ENCODE results near the gene CDK10. TPM values are rescaled to one million over a fixed set of nuclear protein-coding genes. Genes with fewer than 3 reads are reported as not detected.
"Not testable (repeated sequence)": the region's sequence is repeated elsewhere in the genome, so short reads cannot be mapped to it uniquely, and the experiment has no call there.

Gene CDK10
- total RNA-seq, 1 experiment from 2014 or later = 52.6 TPM

- Histone ChIP-seq H3K9me3 (ENCODE audit: control insufficient read depth, insufficient read depth, low read depth, low read length) (no peaks in the 10 kb centered on the region), H3K4me1 (ENCODE audit: control insufficient read depth, insufficient read depth, low read length) (no peaks in the 10 kb centered on the region), H3K4me3 (ENCODE audit: low read depth in 2 of 2, low read length in 2 of 2) (no peak overlapping the region), H3K36me3 (ENCODE audit: control insufficient read depth, insufficient read depth, low read length) (peaks cover 18% of the 10 kb centered on the region), H3K27me3 (ENCODE audit: control insufficient read depth, insufficient read depth, low read length) (no peaks in the 10 kb centered on the region), H3K27ac (ENCODE audit: low read length) (no peak overlapping the region)
- intact Hi-C loops (cut with micrococcal nuclease; ENCODE audit: unreplicated experiment) (no loop called here), in situ Hi-C loops (cut with HindIII; ENCODE audit: low pct_unique_long_range_greater_than_20kb, low sequenced_read_pairs) (no loop called here)
- TF ChIP-seq POLR2AphosphoS5 (IDR thresholded peaks at IDR 0.05; ENCODE audit: low read depth, low read length) (no peak), REST (IDR thresholded peaks at IDR 0.05; ENCODE audit: insufficient read depth in 1 of 2, low read depth in 2 of 2, low read length in 1 of 2) (no peak), CTCF (IDR thresholded peaks at IDR 0.05) (no peak), SIN3A (IDR thresholded peaks at IDR 0.05; ENCODE audit: borderline replicate concordance, insufficient read depth, low read depth, low read length) (no peak), TCF7L2 (IDR thresholded peaks at IDR 0.05; ENCODE audit: low read depth, low read length) (no peak)
- ChIA-PET POLR2A (no interaction called here), CTCF (no interaction called here)
- no TSS peak for BruUV-seq (replicated peaks)
- DNase-seq (ENCODE audit: low read depth, low spot score) (no peak), ATAC-seq (no peak)
Observed at GRCh38 chr16:89660146-89660545, 26.3 kb upstream of the CDK10 start.

GRCh38 chr16:89661215-89661614 is 25.3 kb upstream of the CDK10 start:
- H3K27me3 ChIP-seq (ENCODE audit: control insufficient read depth, insufficient read depth, low read length) = no peaks in the 10 kb centered on the region
- in situ Hi-C loops (cut with HindIII; ENCODE audit: low pct_unique_long_range_greater_than_20kb, low sequenced_read_pairs) = no loop called here
- no TSS peak for BruUV-seq (replicated peaks)
- intact Hi-C loops (cut with micrococcal nuclease; ENCODE audit: unreplicated experiment) = no loop called here
- no peaks in the 10 kb centered on the region for H3K4me1 ChIP-seq (ENCODE audit: control insufficient read depth, insufficient read depth, low read length)
- POLR2A ChIA-PET = no interaction called here
- no peak for ATAC-seq
- TF ChIP-seq SIN3A (IDR thresholded peaks at IDR 0.05; ENCODE audit: borderline replicate concordance, insufficient read depth, low read depth, low read length) = no peak
- no peak for TF ChIP-seq POLR2AphosphoS5 (IDR thresholded peaks at IDR 0.05; ENCODE audit: low read depth, low read length)
- TF ChIP-seq CTCF (IDR thresholded peaks at IDR 0.05) = no peak
- no peak for TF ChIP-seq TCF7L2 (IDR thresholded peaks at IDR 0.05; ENCODE audit: low read depth, low read length)
- H3K9me3 ChIP-seq (ENCODE audit: control insufficient read depth, insufficient read depth, low read depth, low read length) = no peaks in the 10 kb centered on the region
- peaks cover 18% of the 10 kb centered on the region for H3K36me3 ChIP-seq (ENCODE audit: control insufficient read depth, insufficient read depth, low read length)
- no peak overlapping the region for H3K27ac ChIP-seq (ENCODE audit: low read length)
- CTCF ChIA-PET = no interaction called here
- no peak overlapping the region for H3K4me3 ChIP-seq (ENCODE audit: low read depth in 2 of 2, low read length in 2 of 2)
- no peak for DNase-seq (ENCODE audit: low read depth, low spot score)

- H3K9me3 ChIP-seq (ENCODE audit: control insufficient read depth, insufficient read depth, low read depth, low read length); CTCF ChIA-PET; intact Hi-C loops (cut with micrococcal nuclease; ENCODE audit: unreplicated experiment); H3K27me3 ChIP-seq (ENCODE audit: control insufficient read depth, insufficient read depth, low read length); H3K4me1 ChIP-seq (ENCODE audit: control insufficient read depth, insufficient read depth, low read length); DNase-seq (ENCODE audit: low read depth, low spot score); ATAC-seq; H3K4me3 ChIP-seq (ENCODE audit: low read depth in 2 of 2, low read length in 2 of 2); BruUV-seq (replicated peaks); H3K27ac ChIP-seq (ENCODE audit: low read length); in situ Hi-C loops (cut with HindIII; ENCODE audit: low pct_unique_long_range_greater_than_20kb, low sequenced_read_pairs); H3K36me3 ChIP-seq (ENCODE audit: control insufficient read depth, insufficient read depth, low read length): not testable (repeated sequence)
- POLR2A ChIA-PET = interaction anchor here (0.6 kb wide), 1 partner anchor 98 kb away, joined by 4 read pairs; no protein-coding TSS in a partner anchor
Observed at GRCh38 chr16:89664238-89664637, 22.3 kb upstream of the CDK10 start.

- H3K9me3 ChIP-seq (ENCODE audit: control insufficient read depth, insufficient read depth, low read depth, low read length); ATAC-seq; BruUV-seq (replicated peaks); H3K27ac ChIP-seq (ENCODE audit: low read length); H3K4me1 ChIP-seq (ENCODE audit: control insufficient read depth, insufficient read depth, low read length); intact Hi-C loops (cut with micrococcal nuclease; ENCODE audit: unreplicated experiment); DNase-seq (ENCODE audit: low read depth, low spot score); H3K4me3 ChIP-seq (ENCODE audit: low read depth in 2 of 2, low read length in 2 of 2); H3K36me3 ChIP-seq (ENCODE audit: control insufficient read depth, insufficient read depth, low read length); H3K27me3 ChIP-seq (ENCODE audit: control insufficient read depth, insufficient read depth, low read length); POLR2A ChIA-PET; CTCF ChIA-PET; in situ Hi-C loops (cut with HindIII; ENCODE audit: low pct_unique_long_range_greater_than_20kb, low sequenced_read_pairs): not testable (repeated sequence)
Observed at GRCh38 chr16:89667000-89667399, 19.5 kb upstream of the CDK10 start.
